SU-DHL-6 (cell line): ENCODE data around the gene SNTG2.

Experiments used
- H2AFZ ChIP-seq: fragments of 200-600 bp; sonication (generic); 2 replicates; pipeline ENCODE4 v1.6.1; 2014; ENCODE audit warnings: low read depth, mild to moderate bottlenecking, moderate library complexity, mixed read lengths, antibody characterized with exemption, low read length; ENCODE audit not compliant: severe bottlenecking
- H3F3A ChIP-seq: fragments of 200-600 bp; shearing (Covaris generic); 2 replicates; pipeline ENCODE4 v1.6.0; 2016; ENCODE audit warnings: antibody characterized with exemption, mild to moderate bottlenecking; ENCODE audit not compliant: insufficient read depth
- H3K27ac ChIP-seq: fragments of 200-600 bp; sonication (generic); 2 replicates; pipeline ENCODE4 v1.5.1; 2016; ENCODE audit warnings: low read depth, mild to moderate bottlenecking, low read length, moderate library complexity, mixed read lengths
- H3K27me3 ChIP-seq: fragments of 200-600 bp; sonication (generic), shearing (Covaris generic); 2 replicates; pipeline ENCODE4 v1.6.0; 2014; ENCODE audit warnings: mild to moderate bottlenecking, low read length
- H3K36me3 ChIP-seq: fragments of 200-600 bp; sonication (generic); 2 replicates; pipeline ENCODE4 v1.6.1; 2014; ENCODE audit warnings: mild to moderate bottlenecking, low read length, mixed read lengths
- H3K4me2 ChIP-seq: fragments of 300-600, 200-600 bp; shearing (Covaris generic), sonication (generic); 2 replicates; pipeline ENCODE4 v1.6.0; 2014; ENCODE audit warnings: low read length, low read depth, mild to moderate bottlenecking; ENCODE audit not compliant: poor library complexity, severe bottlenecking
- H3K4me3 ChIP-seq: fragments of 200-600 bp; sonication (generic); 2 replicates; pipeline ENCODE4 v1.5.1; 2014; ENCODE audit warnings: antibody characterized with exemption, low read length, mild to moderate bottlenecking, mixed read lengths; ENCODE audit not compliant: insufficient read depth, poor library complexity, severe bottlenecking
- H3K79me2 ChIP-seq: fragments of 200-600 bp; sonication (generic); 2 replicates; pipeline ENCODE4 v1.6.1; 2014; ENCODE audit warnings: mild to moderate bottlenecking, low read length, moderate library complexity; ENCODE audit not compliant: insufficient read depth
- H3K9ac ChIP-seq: fragments of 200-600 bp; sonication (generic); 2 replicates; pipeline ENCODE4 v1.7.0; 2014; ENCODE audit warnings: mild to moderate bottlenecking, low read length
- H3K9me2 ChIP-seq: fragments of 200-600 bp; sonication (generic); replicated peaks from 2 replicates; pipeline ENCODE4 v1.6.1; 2014; ENCODE audit warnings: low read length; ENCODE audit not compliant: insufficient read depth
- H3K9me3 ChIP-seq: fragments of 200-600 bp; sonication (generic); 2 replicates; pipeline ENCODE4 v1.6.1; 2014; ENCODE audit warnings: low read length, mixed read lengths; ENCODE audit not compliant: insufficient read depth
- H4K20me1 ChIP-seq: fragments of 200-600 bp; sonication (generic); 2 replicates; pipeline ENCODE4 v1.6.1; 2014; ENCODE audit warnings: low read depth, mild to moderate bottlenecking, antibody characterized with exemption, low read length, moderate library complexity, mixed read lengths
- EZH2phosphoT487 ChIP-seq: fragments of 200-600 bp; sonication (generic), shearing (Covaris generic); conservative IDR thresholded peaks from 2 replicates; pipeline ENCODE4 v1.6.1; 2018; ENCODE audit warnings: mild to moderate bottlenecking, antibody characterized with exemption, low read length, moderate library complexity, mixed read lengths
- TF ChIP-seq, protein P1 (sequence below): fragments of 200-600 bp; sonication (generic); IDR thresholded peaks from one replicate; pipeline ENCODE4 v1.5.1; 2017; ENCODE audit warnings: antibody characterized with exemption, mild to moderate bottlenecking, low read length, moderate library complexity; ENCODE audit not compliant: insufficient read depth, poor library complexity, severe bottlenecking

SNTG2 gene

DNA sequence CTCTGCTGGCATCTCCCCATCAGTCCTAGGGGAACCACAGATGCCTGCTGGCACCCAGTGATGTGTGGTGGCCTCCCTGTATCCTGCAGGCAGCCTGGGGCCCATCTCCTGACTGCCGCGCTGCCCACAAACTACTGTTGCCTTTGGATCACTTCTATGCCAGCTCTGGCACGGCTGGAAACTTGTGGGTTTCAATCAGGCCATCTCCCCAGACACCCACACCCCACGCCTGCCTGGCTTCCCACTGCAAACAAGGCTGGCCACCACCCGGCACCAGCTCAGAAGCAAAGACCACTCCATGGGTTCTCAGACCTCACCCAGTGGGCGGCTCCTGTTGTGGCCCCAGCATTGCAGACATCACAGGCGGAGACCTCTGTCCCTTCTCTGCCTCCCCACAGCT is 447.5 kb downstream of the SNTG2 start:
- Histone ChIP-seq H3K4me3 (no peak overlapping the region), H3K36me3 (no peaks in the 10 kb centered on the region), H3K79me2 (no peaks in the 10 kb centered on the region), H3K4me2 (no peak overlapping the region), H3K9me3 (no peaks in the 10 kb centered on the region), H4K20me1 (no peaks in the 10 kb centered on the region), H2AFZ (no peak overlapping the region), H3K9me2 (no peaks in the 10 kb centered on the region), H3K27me3 (no peaks in the 10 kb centered on the region), H3K27ac (no peak overlapping the region), H3K9ac (no peak overlapping the region), H3F3A (no peaks in the 10 kb centered on the region)
- TF ChIP-seq EZH2phosphoT487 = no peak
- TF ChIP-seq, protein P1, sequence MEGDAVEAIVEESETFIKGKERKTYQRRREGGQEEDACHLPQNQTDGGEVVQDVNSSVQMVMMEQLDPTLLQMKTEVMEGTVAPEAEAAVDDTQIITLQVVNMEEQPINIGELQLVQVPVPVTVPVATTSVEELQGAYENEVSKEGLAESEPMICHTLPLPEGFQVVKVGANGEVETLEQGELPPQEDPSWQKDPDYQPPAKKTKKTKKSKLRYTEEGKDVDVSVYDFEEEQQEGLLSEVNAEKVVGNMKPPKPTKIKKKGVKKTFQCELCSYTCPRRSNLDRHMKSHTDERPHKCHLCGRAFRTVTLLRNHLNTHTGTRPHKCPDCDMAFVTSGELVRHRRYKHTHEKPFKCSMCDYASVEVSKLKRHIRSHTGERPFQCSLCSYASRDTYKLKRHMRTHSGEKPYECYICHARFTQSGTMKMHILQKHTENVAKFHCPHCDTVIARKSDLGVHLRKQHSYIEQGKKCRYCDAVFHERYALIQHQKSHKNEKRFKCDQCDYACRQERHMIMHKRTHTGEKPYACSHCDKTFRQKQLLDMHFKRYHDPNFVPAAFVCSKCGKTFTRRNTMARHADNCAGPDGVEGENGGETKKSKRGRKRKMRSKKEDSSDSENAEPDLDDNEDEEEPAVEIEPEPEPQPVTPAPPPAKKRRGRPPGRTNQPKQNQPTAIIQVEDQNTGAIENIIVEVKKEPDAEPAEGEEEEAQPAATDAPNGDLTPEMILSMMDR = no peak

DNA sequence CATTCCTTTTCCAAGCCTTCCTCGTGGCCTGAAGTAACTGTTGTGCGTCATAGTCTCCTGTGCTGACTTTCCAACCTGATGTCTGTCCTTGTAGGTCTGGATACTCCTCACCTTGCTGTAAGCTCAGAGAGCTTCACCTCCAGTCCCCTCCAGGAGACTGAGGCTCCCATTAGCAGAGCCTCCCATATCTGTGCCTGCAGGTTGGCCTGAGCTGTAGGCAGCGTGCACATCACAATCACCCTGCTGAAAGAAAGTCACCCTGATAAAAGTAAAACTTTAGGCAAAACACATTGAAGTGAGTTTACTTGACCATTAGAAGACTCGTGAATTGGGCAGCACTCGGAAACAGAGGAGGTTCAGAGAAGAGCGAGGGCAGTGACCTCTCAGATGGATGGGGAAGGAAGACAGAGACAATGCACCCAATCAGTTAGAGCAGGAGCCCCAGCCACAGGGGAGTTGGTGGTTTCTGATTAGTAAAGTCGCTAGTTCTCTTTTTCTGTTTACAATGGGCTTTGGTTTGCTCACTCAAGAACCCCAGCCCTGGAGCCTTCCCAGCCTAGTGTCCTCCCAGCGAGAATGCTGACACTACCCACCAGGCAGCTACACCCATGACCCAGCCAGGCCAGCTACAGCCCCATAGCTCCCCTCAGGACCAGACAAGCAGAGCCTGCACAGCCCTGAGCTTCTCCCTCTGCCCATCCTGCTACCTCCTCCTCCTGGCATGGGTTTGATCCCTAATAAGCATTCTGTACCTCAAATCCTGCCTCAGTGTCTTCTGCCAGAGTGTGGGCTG is 450.5 kb downstream of the SNTG2 start:
- H4K20me1 ChIP-seq = no peaks in the 10 kb centered on the region
- H3K4me2 ChIP-seq = no peak overlapping the region
- H3K4me3 ChIP-seq = no peak overlapping the region
- H3K9ac ChIP-seq = no peak overlapping the region
- no peaks in the 10 kb centered on the region for H3K79me2 ChIP-seq
- no peak overlapping the region for H3K27ac ChIP-seq
- no peaks in the 10 kb centered on the region for H3K9me2 ChIP-seq
- no peaks in the 10 kb centered on the region for H3K36me3 ChIP-seq
- no peak overlapping the region for H2AFZ ChIP-seq
- H3K27me3 ChIP-seq = no peaks in the 10 kb centered on the region
- no peaks in the 10 kb centered on the region for H3F3A ChIP-seq
- TF ChIP-seq, protein P1 = no peak
- TF ChIP-seq EZH2phosphoT487 = no peak
- H3K9me3 ChIP-seq = no peaks in the 10 kb centered on the region

DNA sequence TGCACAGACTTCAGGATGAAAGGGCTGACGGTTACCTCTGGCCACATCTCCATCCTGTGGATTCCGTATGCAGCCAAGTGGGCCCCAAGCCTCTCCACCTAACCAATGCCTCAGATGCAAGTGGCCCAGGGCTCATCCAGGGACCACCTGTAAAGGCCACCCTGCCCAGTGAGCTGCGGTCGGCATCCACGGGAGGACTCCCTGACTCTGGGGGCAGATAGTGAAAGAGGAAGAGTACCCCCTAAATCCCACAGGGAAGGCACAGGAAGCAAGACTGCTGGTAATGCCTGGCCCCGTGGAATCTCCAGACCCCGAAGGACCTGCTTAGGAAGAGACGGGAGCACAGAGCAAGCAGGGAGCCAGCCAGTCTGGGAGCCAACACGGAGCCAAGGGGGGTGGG is 451.4 kb downstream of the SNTG2 start:
- Histone ChIP-seq H3K27ac (no peak overlapping the region), H3F3A (no peaks in the 10 kb centered on the region), H3K9me3 (no peaks in the 10 kb centered on the region), H2AFZ (no peak overlapping the region), H3K9me2 (no peaks in the 10 kb centered on the region), H3K27me3 (no peaks in the 10 kb centered on the region), H3K4me3 (no peak overlapping the region), H3K9ac (no peak overlapping the region), H3K36me3 (no peaks in the 10 kb centered on the region), H3K4me2 (no peak overlapping the region), H4K20me1 (no peaks in the 10 kb centered on the region), H3K79me2 (no peaks in the 10 kb centered on the region)
- TF ChIP-seq, protein P1 = no peak
- no peak for TF ChIP-seq EZH2phosphoT487
